K562 (cell line): ENCODE results near the gene RCC2.

Experiments
- E2F8 ChIP-seq: fragments of 450-650 bp; IDR thresholded peaks from 2 replicates; pipeline ENCODE4 v1.7.1; 2018; ENCODE audit warnings: mild to moderate bottlenecking, low read depth; ENCODE audit not compliant: partially characterized antibody
- SP1 ChIP-seq: sonication (generic); formaldehyde crosslinking; IDR thresholded peaks from 2 replicates; pipeline ENCODE4 v1.8.1; 2022; ENCODE audit warnings: mild to moderate bottlenecking, missing genetic modification reagents
- ZBTB43 ChIP-seq: sonication (generic); formaldehyde crosslinking; IDR thresholded peaks from 2 replicates; pipeline ENCODE4 v1.8.0; 2023; ENCODE audit warnings: mild to moderate bottlenecking, missing genetic modification reagents
- ZNF24 ChIP-seq: fragments of 450-650 bp; IDR thresholded peaks from 2 replicates; pipeline ENCODE4 v1.6.1; 2016

- TF ChIP-seq ZBTB43 (CRISPR knock-in tag) (no peak), E2F8 (no peak), ZNF24 (no peak), SP1 (CRISPR knock-in tag) (no peak)
Observed at GRCh38 chr1:17480846-17481245, 41.4 kb upstream of the RCC2 start.
